GM19452 (cell line): ENCODE data around the gene EPB41.
"Not testable (repeated sequence)": the region's sequence is repeated elsewhere in the genome, so short reads cannot be mapped to it uniquely, and the experiment has no call there.

Source experiments
- ATAC-seq: cut with Tn5 transposase; IDR thresholded peaks from one replicate; pipeline ENCODE4 v1.9.1; 2021; ENCODE audit not compliant: unreplicated experiment

The EPB41 gene

GRCh38 chr1:29094954-29095353 is 180.6 kb downstream of the EPB41 start:
- no peak for ATAC-seq

GRCh38 chr1:29096231-29096886 is 182.0 kb downstream of the EPB41 start:
- no peak for ATAC-seq

- ATAC-seq, result no peak
These were observed 184.9 kb downstream of the EPB41 start for GRCh38 chr1:29099286-29099685.

GRCh38 chr1:29100487-29100886 is 186.1 kb downstream of the EPB41 start:
- no peak for ATAC-seq

GRCh38 chr1:29105822-29106221 is 191.5 kb downstream of the EPB41 start:
- ATAC-seq, result no peak

GRCh38 chr1:29108041-29108440 is 193.7 kb downstream of the EPB41 start:
- ATAC-seq, result not testable (repeated sequence)

GRCh38 chr1:29112705-29113412 is 198.5 kb downstream of the EPB41 start:
- no peak for ATAC-seq

- ATAC-seq, result no peak
These were observed 199.2 kb downstream of the EPB41 start for GRCh38 chr1:29113413-29114117.

- no peak for ATAC-seq
These were observed 200.3 kb downstream of the EPB41 start for GRCh38 chr1:29114654-29115053.

- no peak for ATAC-seq
These were observed 203.0 kb downstream of the EPB41 start for GRCh38 chr1:29117381-29117780.

GRCh38 chr1:29119121-29119929 is 205.0 kb downstream of the EPB41 start:
- ATAC-seq, result no peak

- ATAC-seq, result no peak
These were observed 206.0 kb downstream of the EPB41 start for GRCh38 chr1:29120367-29120766.

- no peak for ATAC-seq
These were observed 206.6 kb downstream of the EPB41 start for GRCh38 chr1:29120947-29121485.

GRCh38 chr1:29121516-29121935 is 207.2 kb downstream of the EPB41 start:
- no peak for ATAC-seq

GRCh38 chr1:29121936-29122681 is 207.7 kb downstream of the EPB41 start:
- ATAC-seq, result no peak

- no peak for ATAC-seq
These were observed 208.3 kb downstream of the EPB41 start for GRCh38 chr1:29122682-29123052.

GRCh38 chr1:29123053-29123886 is 208.9 kb downstream of the EPB41 start:
- ATAC-seq, result no peak

- ATAC-seq, result no peak
These were observed 209.6 kb downstream of the EPB41 start, which contains the start of gene TMEM200B for GRCh38 chr1:29123887-29124365. TSS of gene TMEM200B (minus strand) at chr1:29123903. CDS start at chr1:29121828, 2,075 bp downstream.
